IMR-90 (cell line): Measurements from ENCODE around the gene ATF7IP.

Source experiments
- CHD1 ChIP-seq: IDR thresholded peaks from 2 replicates; pipeline ENCODE4 v1.6.1; 2012; ENCODE audit warnings: low read depth, low read length, improper control_type of control experiment
- ELK1 ChIP-seq: fragments of 150-350 bp; IDR thresholded peaks from 2 replicates; pipeline ENCODE4 v1.6.1; 2016; ENCODE audit warnings: low read depth, mild to moderate bottlenecking, low read length, moderate library complexity, borderline replicate concordance
- FOS ChIP-seq: fragments of 150-350 bp; IDR thresholded peaks from 2 replicates; pipeline ENCODE4 v1.6.1; 2016; ENCODE audit warnings: low read depth, low read length
- POLR2A ChIP-seq: IDR thresholded peaks from 2 replicates; pipeline ENCODE4 v1.6.1; 2012; ENCODE audit warnings: mild to moderate bottlenecking, low read depth, low read length
- RAD21 ChIP-seq: IDR thresholded peaks from 2 replicates; pipeline ENCODE4 v1.6.1; 2012; ENCODE audit warnings: low read length, improper control_type of control experiment
- RFX5 ChIP-seq: IDR thresholded peaks from 2 replicates; pipeline ENCODE4 v1.8.0; 2012; ENCODE audit warnings: low read depth, mild to moderate bottlenecking, low read length, moderate library complexity
- SMC3 ChIP-seq: fragments of 150-350 bp; IDR thresholded peaks from 2 replicates; pipeline ENCODE4 v1.6.1; 2016; ENCODE audit warnings: low read depth, mild to moderate bottlenecking, antibody characterized with exemption, low read length, moderate library complexity
- TF ChIP-seq, protein P1 (sequence below): conservative IDR thresholded peaks from 2 replicates; pipeline ENCODE4 v1.5.1; 2012; ENCODE audit warnings: mild to moderate bottlenecking, low read depth, low read length, improper control_type of control experiment

DNA sequence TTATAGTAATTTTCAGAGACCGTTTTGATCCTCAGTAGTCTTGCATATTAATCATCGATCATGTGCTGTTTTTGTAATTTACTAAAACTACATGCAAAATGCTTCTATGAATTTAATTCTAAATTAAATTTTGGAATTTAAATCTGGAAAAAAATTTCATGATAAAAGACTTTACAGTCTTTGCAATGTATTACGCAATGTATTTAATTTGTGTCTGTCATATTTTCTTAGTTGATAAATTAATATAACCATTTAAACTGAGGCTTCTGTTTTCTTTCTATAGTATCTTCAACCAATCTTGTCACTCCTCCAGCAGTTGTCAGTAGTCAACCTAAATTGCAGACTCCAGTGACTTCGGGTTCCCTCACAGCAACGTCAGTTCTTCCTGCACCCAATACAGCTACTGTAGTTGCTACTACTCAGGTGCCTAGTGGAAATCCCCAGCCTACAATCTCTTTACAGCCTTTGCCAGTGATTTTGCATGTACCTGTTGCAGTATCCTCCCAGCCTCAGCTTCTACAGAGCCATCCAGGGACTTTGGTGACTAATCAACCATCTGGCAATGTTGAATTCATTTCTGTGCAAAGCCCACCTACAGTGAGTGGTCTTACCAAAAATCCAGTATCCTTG lies 94.8 kb downstream of the ATF7IP start:
- TF ChIP-seq, protein P1, sequence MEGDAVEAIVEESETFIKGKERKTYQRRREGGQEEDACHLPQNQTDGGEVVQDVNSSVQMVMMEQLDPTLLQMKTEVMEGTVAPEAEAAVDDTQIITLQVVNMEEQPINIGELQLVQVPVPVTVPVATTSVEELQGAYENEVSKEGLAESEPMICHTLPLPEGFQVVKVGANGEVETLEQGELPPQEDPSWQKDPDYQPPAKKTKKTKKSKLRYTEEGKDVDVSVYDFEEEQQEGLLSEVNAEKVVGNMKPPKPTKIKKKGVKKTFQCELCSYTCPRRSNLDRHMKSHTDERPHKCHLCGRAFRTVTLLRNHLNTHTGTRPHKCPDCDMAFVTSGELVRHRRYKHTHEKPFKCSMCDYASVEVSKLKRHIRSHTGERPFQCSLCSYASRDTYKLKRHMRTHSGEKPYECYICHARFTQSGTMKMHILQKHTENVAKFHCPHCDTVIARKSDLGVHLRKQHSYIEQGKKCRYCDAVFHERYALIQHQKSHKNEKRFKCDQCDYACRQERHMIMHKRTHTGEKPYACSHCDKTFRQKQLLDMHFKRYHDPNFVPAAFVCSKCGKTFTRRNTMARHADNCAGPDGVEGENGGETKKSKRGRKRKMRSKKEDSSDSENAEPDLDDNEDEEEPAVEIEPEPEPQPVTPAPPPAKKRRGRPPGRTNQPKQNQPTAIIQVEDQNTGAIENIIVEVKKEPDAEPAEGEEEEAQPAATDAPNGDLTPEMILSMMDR, result no peak
- TF ChIP-seq POLR2A (no peak), RAD21 (no peak), SMC3 (no peak), CHD1 (no peak), ELK1 (no peak), RFX5 (no peak), FOS (no peak)
